ENCODE data around the gene GYS2. TPM values are rescaled to one million over a fixed set of nuclear protein-coding genes. Genes with fewer than 3 reads are reported as not detected.

Gene GYS2
- polyA plus RNA-seq, 1 experiment = not detected

DNA sequence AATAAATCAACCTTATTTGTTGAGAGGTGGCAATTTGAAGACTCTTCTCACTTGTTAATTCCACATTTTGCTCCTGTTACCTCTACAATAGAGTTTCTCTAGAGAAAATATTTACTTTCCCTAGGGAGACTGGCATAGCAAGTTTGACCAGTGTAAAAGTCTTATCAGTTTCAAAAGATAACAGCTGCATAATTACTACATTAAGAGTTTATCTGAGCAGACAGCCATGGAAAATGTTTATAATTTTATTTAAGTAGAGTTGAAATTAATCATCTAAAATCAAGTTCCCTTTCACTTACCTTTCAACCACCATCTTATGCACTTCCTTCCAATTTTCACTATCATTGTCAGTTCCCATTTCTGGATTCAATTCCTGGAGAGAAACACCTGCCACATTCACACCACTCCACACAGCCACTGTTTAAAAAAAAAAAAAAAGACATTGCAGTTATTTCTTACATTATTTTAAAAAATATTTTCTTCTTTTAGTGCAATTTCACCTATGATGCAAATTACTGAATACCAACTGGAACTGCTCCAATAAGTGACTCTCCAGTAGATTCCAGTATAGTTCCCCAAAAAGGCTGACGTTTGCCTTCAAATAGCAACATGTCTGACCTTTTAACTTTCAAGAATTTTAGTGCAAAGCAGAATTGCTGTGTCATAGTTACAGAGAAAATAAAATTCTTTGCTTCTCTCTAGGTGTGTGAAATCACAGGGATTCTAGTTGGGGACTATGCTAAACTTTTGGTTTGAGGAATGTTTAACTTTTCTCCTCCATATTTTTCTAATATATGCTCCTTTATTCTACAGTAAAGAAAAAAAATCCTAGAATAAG, 33.6 kb upstream of the GYS2 start:
- H3K27ac ChIP-seq (ENCODE audit: low read depth, low read length) = no peak overlapping the region

DNA sequence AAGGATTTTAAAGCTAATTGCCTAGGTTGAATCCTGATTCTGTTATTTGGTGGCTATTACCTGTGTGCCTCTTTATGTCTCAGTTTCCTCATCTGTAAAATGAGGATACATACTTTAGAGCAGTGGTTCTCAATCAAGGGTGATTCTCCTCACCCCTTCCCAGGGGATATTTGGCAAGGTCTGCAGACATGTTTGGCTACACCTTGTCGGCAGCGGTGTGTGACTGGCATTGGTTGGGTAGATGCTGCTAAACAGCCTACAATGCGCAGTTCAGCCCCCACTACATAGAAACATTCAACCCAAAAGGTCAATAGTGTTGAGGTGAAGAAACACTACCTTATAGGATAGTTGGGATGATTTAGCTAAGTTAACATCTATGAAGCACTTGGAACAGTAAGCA, 29.6 kb upstream of the GYS2 start:
- TF ChIP-seq, protein P1, sequence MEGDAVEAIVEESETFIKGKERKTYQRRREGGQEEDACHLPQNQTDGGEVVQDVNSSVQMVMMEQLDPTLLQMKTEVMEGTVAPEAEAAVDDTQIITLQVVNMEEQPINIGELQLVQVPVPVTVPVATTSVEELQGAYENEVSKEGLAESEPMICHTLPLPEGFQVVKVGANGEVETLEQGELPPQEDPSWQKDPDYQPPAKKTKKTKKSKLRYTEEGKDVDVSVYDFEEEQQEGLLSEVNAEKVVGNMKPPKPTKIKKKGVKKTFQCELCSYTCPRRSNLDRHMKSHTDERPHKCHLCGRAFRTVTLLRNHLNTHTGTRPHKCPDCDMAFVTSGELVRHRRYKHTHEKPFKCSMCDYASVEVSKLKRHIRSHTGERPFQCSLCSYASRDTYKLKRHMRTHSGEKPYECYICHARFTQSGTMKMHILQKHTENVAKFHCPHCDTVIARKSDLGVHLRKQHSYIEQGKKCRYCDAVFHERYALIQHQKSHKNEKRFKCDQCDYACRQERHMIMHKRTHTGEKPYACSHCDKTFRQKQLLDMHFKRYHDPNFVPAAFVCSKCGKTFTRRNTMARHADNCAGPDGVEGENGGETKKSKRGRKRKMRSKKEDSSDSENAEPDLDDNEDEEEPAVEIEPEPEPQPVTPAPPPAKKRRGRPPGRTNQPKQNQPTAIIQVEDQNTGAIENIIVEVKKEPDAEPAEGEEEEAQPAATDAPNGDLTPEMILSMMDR (IDR thresholded peaks at IDR 0.05; ENCODE audit: low read depth, low read length) = no peak
- H3K27ac ChIP-seq (ENCODE audit: low read depth, low read length) = no peak overlapping the region
- H3K4me3 ChIP-seq (ENCODE audit: low read depth, low read length) = no peak overlapping the region
- no peaks in the 10 kb centered on the region for H3K27me3 ChIP-seq (ENCODE audit: control insufficient read depth, insufficient read depth, low read length)
- no peak for DNase-seq (ENCODE audit: low read depth, low spot score)
- CTCF ChIA-PET = no interaction called here
- POLR2A ChIA-PET = no interaction called here
- H3K9me3 ChIP-seq (ENCODE audit: control insufficient read depth, insufficient read depth, low read length) = no peaks in the 10 kb centered on the region

More for the DNA sequence above, 33.6 kb upstream of the GYS2 start:
- CTCF ChIA-PET = no interaction called here
- TF ChIP-seq, protein P1 (IDR thresholded peaks at IDR 0.05; ENCODE audit: low read depth, low read length) = no peak
- POLR2A ChIA-PET = no interaction called here
- no peak for DNase-seq (ENCODE audit: low read depth, low spot score)
- Histone ChIP-seq H3K9me3 (ENCODE audit: control insufficient read depth, insufficient read depth, low read length) (no peaks in the 10 kb centered on the region), H3K27me3 (ENCODE audit: control insufficient read depth, insufficient read depth, low read length) (no peaks in the 10 kb centered on the region), H3K4me3 (ENCODE audit: low read depth, low read length) (no peak overlapping the region)

DNA sequence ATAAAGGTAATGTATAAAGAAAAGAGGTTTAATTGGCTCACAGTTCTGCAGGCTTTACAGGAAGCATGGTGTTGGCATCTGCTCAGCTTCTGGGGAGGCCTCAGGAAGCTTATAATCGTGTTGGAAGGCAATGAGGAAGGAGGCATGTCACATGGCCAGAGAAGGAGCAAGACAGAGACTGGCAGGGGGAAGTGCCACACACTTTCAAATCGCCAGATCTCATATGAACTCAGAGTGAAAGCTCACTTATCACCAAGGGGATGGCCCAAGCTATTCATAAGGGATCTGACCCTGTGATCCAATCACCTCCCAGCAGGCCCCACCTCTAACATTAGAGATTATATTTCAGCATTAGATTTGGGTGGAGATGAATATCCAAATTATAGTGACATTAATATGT, 26.7 kb upstream of the GYS2 start:
- POLR2A ChIA-PET = no interaction called here
- H3K9me3 ChIP-seq (ENCODE audit: control insufficient read depth, insufficient read depth, low read length) = no peaks in the 10 kb centered on the region
- H3K27me3 ChIP-seq (ENCODE audit: control insufficient read depth, insufficient read depth, low read length) = no peaks in the 10 kb centered on the region
- H3K4me3 ChIP-seq (ENCODE audit: low read depth, low read length) = no peak overlapping the region
- TF ChIP-seq, protein P1 (IDR thresholded peaks at IDR 0.05; ENCODE audit: low read depth, low read length) = no peak
- DNase-seq (ENCODE audit: low read depth, low spot score) = no peak
- CTCF ChIA-PET = interaction anchor here (1.4 kb wide), 1 partner anchor 49 kb away, joined by 3 read pairs; no protein-coding TSS in a partner anchor
- H3K27ac ChIP-seq (ENCODE audit: low read depth, low read length) = no peak overlapping the region

DNA sequence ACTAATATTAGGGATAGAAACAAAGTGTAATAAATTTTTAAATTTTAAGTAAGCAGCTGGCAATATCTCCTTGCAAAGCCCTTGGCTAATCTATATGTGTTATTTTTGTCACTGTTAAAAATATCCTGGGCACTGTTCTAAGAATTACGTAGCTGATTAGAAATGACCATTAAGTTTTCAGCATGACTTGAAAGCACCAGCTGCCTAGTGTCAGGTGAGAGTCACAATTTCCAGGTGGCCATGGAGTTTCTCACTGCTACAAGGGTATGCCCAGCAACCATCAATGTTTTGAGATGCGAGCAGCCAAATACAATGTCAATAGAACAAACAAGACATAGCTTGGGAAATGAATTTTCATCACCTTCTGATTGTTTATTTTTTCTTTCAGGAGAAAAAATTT, 23.3 kb upstream of the GYS2 start:
- TF ChIP-seq, protein P1 (IDR thresholded peaks at IDR 0.05; ENCODE audit: low read depth, low read length) = no peak
- Histone ChIP-seq H3K9me3 (ENCODE audit: control insufficient read depth, insufficient read depth, low read length) (no peaks in the 10 kb centered on the region), H3K27me3 (ENCODE audit: control insufficient read depth, insufficient read depth, low read length) (no peaks in the 10 kb centered on the region), H3K4me3 (ENCODE audit: low read depth, low read length) (no peak overlapping the region), H3K27ac (ENCODE audit: low read depth, low read length) (no peak overlapping the region)
- ChIA-PET CTCF (no interaction called here), POLR2A (no interaction called here)
- DNase-seq (ENCODE audit: low read depth, low spot score) = no peak

DNA sequence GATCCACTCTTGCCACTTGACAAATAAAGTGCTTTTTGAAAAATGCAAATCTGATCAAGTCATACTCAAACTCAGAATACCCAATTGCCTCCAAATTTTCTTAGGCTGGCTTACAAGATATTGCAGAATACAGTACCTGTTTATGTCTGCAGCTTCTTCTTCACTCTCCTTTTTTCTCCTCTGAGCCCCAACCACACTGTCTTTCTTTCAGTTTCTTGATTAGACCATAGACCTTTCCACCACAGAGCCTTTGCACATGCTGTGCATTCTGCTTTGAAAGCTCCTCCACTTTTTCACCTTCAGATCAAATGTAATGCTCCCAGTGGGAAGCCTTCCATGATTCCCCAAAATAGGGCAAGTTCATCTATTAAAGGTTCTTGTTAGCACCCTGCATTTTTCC, 13.9 kb upstream of the GYS2 start:
- ChIA-PET CTCF (interaction anchor here (1.0 kb wide), 1 partner anchor 62 kb away, joined by 4 read pairs; no protein-coding TSS in a partner anchor), POLR2A (no interaction called here)
- Histone ChIP-seq H3K9me3 (ENCODE audit: control insufficient read depth, insufficient read depth, low read length) (no peaks in the 10 kb centered on the region), H3K27me3 (ENCODE audit: control insufficient read depth, insufficient read depth, low read length) (peaks cover 3% of the 10 kb centered on the region), H3K27ac (ENCODE audit: low read depth, low read length) (no peak overlapping the region), H3K4me3 (ENCODE audit: low read depth, low read length) (no peak overlapping the region)
- TF ChIP-seq, protein P1 (IDR thresholded peaks at IDR 0.05; ENCODE audit: low read depth, low read length) = no peak
- DNase-seq (ENCODE audit: low read depth, low spot score) = no peak
